CD14-positive monocyte (primary cell): Measurements from ENCODE around the gene SECISBP2. TPM values are rescaled to one million over a fixed set of nuclear protein-coding genes. Genes with fewer than 3 reads are reported as not detected.
A peak's percentile ranks its signal among the peaks of the same experiment; 100 is the strongest.

ENCODE experiments used
- DNase-seq, 3 donors: peaks; one replicate each; pipeline ENCODE4 v3.0.0-alpha.2; 2011 to 2022
- H2AFZ ChIP-seq: 2 replicates; pipeline ENCODE4 v1.6.0; 2012; ENCODE audit warnings: mild to moderate bottlenecking, low read depth, low read length, inconsistent platforms; ENCODE audit not compliant: insufficient read depth, poor library complexity, severe bottlenecking
- H3K27ac ChIP-seq, 2 donors: 1 replicate in 1 of 2; 2 replicates in 1 of 2; pipeline ENCODE4 v1.5.1; 2012 to 2013; ENCODE audit warnings: low read length in 2 of 2, control low read depth in 1 of 2, inconsistent platforms in 1 of 2, low read depth in 1 of 2, mild to moderate bottlenecking in 1 of 2
- H3K27me3 ChIP-seq, 2 donors: one replicate each; pipeline versions ENCODE4 v1.6.0 to v1.6.1; 2011 to 2013; ENCODE audit warnings: low read length in 2 of 2; ENCODE audit not compliant: control insufficient read depth in 2 of 2, insufficient read depth in 2 of 2
- H3K36me3 ChIP-seq, 2 donors: replicated peaks in 1 of 2; 1 replicate in 1 of 2; 2 replicates in 1 of 2; pipeline versions ENCODE4 v1.5.1 to v1.6.1; 2012 to 2013; ENCODE audit warnings: low read length in 2 of 2, control low read depth in 1 of 2, inconsistent platforms in 1 of 2, mild to moderate bottlenecking in 1 of 2; ENCODE audit not compliant: insufficient read depth in 2 of 2, control insufficient read depth in 1 of 2
- H3K4me1 ChIP-seq, 2 donors: 1 replicate in 1 of 2; 2 replicates in 1 of 2; pipeline versions ENCODE4 v1.5.1 to v1.6.1; 2012 to 2013; ENCODE audit warnings: low read length in 2 of 2, control low read depth in 1 of 2, inconsistent platforms in 1 of 2, mild to moderate bottlenecking in 1 of 2, moderate library complexity in 1 of 2; ENCODE audit not compliant: insufficient read depth in 2 of 2, control insufficient read depth in 1 of 2
- H3K4me2 ChIP-seq: replicated peaks from 2 replicates; pipeline ENCODE3; 2012; ENCODE audit warnings: low read length, moderate library complexity, mild to moderate bottlenecking; ENCODE audit not compliant: poor library complexity, severe bottlenecking; ENCODE audit errors: extremely low read depth
- H3K4me3 ChIP-seq, 3 experiments: fragments of 200-600 bp in 1 of 3; sonication (generic) in 1 of 3; replicated peaks in 1 of 3; 1 replicate in 2 of 3; 2 replicates in 1 of 3; pipeline ENCODE4 v1.5.1; 2011 to 2013; ENCODE audit warnings: low read length in 3 of 3, mild to moderate bottlenecking in 3 of 3, control low read depth in 2 of 3, low read depth in 2 of 3, inconsistent platforms in 1 of 3, moderate library complexity in 1 of 3
- H3K79me2 ChIP-seq: 2 replicates; pipeline ENCODE4 v1.6.0; 2012; ENCODE audit warnings: mild to moderate bottlenecking, control low read depth, inconsistent platforms, low read length, moderate library complexity; ENCODE audit not compliant: insufficient read depth
- H3K9ac ChIP-seq: 2 replicates; pipeline ENCODE4 v1.6.0; 2017; ENCODE audit warnings: low read length, mild to moderate bottlenecking; ENCODE audit not compliant: insufficient read depth, poor library complexity, severe bottlenecking
- H3K9me3 ChIP-seq, 2 donors: replicated peaks in 1 of 2; 1 replicate in 1 of 2; 2 replicates in 1 of 2; pipeline versions ENCODE4 v1.5.1 to v1.6.1; 2012 to 2013; ENCODE audit warnings: low read length in 2 of 2, control low read depth in 1 of 2; ENCODE audit not compliant: control insufficient read depth in 1 of 2, insufficient read depth in 1 of 2
- H4K20me1 ChIP-seq: 2 replicates; pipeline ENCODE4 v1.6.0; 2012; ENCODE audit warnings: mild to moderate bottlenecking, low read length, control low read depth, moderate library complexity; ENCODE audit not compliant: insufficient read depth
- H3K27ac Mint-ChIP-seq, 7 donors: one replicate each; pipeline ENCODE4 v1.8.0; 2020; ENCODE audit warnings: mild to moderate bottlenecking in 7 of 7, mixed read lengths in 7 of 7, moderate library complexity in 6 of 7, inconsistent platforms in 2 of 7
- H3K27me3 Mint-ChIP-seq, 3 donors: one replicate each; pipeline ENCODE4 v1.8.0; 2021 to 2022; ENCODE audit warnings: low read depth in 3 of 3, mild to moderate bottlenecking in 3 of 3, mixed read lengths in 3 of 3, moderate library complexity in 3 of 3, inconsistent platforms in 1 of 3
- H3K36me3 Mint-ChIP-seq, 2 donors: one replicate each; pipeline ENCODE4 v1.8.0; 2020; ENCODE audit warnings: mixed read lengths in 2 of 2, inconsistent platforms in 1 of 2, mild to moderate bottlenecking in 1 of 2
- H3K4me1 Mint-ChIP-seq: one replicate; pipeline ENCODE4 v1.8.0; 2020; ENCODE audit warnings: mild to moderate bottlenecking, mixed read lengths
- H3K4me3 Mint-ChIP-seq, 2 donors: one replicate each; pipeline ENCODE4 v1.8.0; 2020; ENCODE audit warnings: mild to moderate bottlenecking in 2 of 2, mixed read lengths in 2 of 2, moderate library complexity in 1 of 2
- H3K9me3 Mint-ChIP-seq, 7 donors: one replicate each; pipeline ENCODE4 v1.8.0; 2020 to 2022; ENCODE audit warnings: mixed read lengths in 7 of 7, mild to moderate bottlenecking in 6 of 7, moderate library complexity in 6 of 7, inconsistent platforms in 2 of 7
- WGBS: methylation state at CpG from one replicate; pipeline ENCODE4 v1.1.5; 2013; ENCODE audit warnings: missing lambda C conversion rate; ENCODE audit not compliant: insufficient coverage; 5-methylcytosine and 5-hydroxymethylcytosine counted together
- intact Hi-C, 2 donors: fragments of 100-400 bp; cut with micrococcal nuclease; formaldehyde crosslinking; loops; one replicate each; pipeline versions ENCODE4 v1.15.0 to v1.15.1; 2023
- polyA plus RNA-seq, 3 donors: library from polyadenylated mRNA; depleted of rRNA in 1 of 3; unstranded in 2 of 3; stranded (reverse) in 1 of 3; fragments of 300-500 nt in 2 of 3; fragments of >200 nt in 1 of 3; fragmentation: Illumina TruSeq in 2 of 3; gene quantifications; 1 replicate in 2 of 3; 2 replicates in 1 of 3; pipeline ENCODE4 v1.2.3, GENCODE V29; 2012 to 2021
- TF ChIP-seq, protein P1 (sequence below): fragments of 200-600 bp; IDR thresholded peaks from one replicate; pipeline ENCODE4 v1.8.0; 2022; ENCODE audit warnings: antibody characterized with exemption, mild to moderate bottlenecking

The SECISBP2 gene
- polyA plus RNA-seq, 3 donors, result 8.6 to 51.4 (median 9.8) TPM

DNA sequence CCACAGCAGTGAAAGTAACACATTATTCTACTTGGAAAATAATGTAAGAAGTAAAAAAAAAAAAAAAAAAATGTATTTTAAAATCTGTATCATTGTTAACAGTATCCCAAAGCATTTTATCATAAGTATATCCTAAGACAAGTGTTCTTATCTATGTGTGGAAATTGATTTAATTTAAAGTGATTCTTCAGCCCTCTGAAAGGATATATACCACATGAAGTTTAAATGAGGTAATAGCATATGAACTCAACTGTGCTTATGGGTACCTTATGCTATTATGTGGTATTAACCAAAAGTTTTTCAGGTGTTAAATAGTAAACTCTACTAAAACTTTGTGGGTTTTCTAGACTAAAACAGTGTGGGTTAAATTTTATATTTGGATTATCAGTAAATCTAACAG, 2.8 kb upstream of the SECISBP2 start:
- no peak overlapping the region for H3K4me3 Mint-ChIP-seq
- Histone ChIP-seq H3K4me1 (peaks cover 33 to 60% of the 10 kb centered on the region in 2 donors), H3K4me3 (no peak overlapping the region), H3K36me3 (peaks cover 3 to 19% of the 10 kb centered on the region in 2 donors), H2AFZ (no peak overlapping the region), H3K27ac (peak overlapping the region in 1 of 2 donors; percentile 76), H3K4me2 (no peak overlapping the region), H3K79me2 (peaks cover 86% of the 10 kb centered on the region), H3K9me3 (no peaks in the 10 kb centered on the region), H4K20me1 (no peaks in the 10 kb centered on the region), H3K9ac (no peak overlapping the region), H3K27me3 (no peaks in the 10 kb centered on the region)
- peak overlapping the region in 1 of 7 donors; percentile 25 for H3K27ac Mint-ChIP-seq
- H3K9me3 Mint-ChIP-seq, result no peaks in the 10 kb centered on the region
- H3K27me3 Mint-ChIP-seq, result no peaks in the 10 kb centered on the region
- H3K4me1 Mint-ChIP-seq, result peaks cover 43% of the 10 kb centered on the region
- no peak for DNase-seq
- H3K36me3 Mint-ChIP-seq, result peaks cover 7 to 9% of the 10 kb centered on the region in 2 donors
- TF ChIP-seq, protein P1, sequence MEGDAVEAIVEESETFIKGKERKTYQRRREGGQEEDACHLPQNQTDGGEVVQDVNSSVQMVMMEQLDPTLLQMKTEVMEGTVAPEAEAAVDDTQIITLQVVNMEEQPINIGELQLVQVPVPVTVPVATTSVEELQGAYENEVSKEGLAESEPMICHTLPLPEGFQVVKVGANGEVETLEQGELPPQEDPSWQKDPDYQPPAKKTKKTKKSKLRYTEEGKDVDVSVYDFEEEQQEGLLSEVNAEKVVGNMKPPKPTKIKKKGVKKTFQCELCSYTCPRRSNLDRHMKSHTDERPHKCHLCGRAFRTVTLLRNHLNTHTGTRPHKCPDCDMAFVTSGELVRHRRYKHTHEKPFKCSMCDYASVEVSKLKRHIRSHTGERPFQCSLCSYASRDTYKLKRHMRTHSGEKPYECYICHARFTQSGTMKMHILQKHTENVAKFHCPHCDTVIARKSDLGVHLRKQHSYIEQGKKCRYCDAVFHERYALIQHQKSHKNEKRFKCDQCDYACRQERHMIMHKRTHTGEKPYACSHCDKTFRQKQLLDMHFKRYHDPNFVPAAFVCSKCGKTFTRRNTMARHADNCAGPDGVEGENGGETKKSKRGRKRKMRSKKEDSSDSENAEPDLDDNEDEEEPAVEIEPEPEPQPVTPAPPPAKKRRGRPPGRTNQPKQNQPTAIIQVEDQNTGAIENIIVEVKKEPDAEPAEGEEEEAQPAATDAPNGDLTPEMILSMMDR, result no peak
- intact Hi-C loops, result loop anchor here (5.0 to 10.0 kb wide), 4 partner anchors 67 to 232 kb away; no protein-coding TSS in a partner anchor

DNA sequence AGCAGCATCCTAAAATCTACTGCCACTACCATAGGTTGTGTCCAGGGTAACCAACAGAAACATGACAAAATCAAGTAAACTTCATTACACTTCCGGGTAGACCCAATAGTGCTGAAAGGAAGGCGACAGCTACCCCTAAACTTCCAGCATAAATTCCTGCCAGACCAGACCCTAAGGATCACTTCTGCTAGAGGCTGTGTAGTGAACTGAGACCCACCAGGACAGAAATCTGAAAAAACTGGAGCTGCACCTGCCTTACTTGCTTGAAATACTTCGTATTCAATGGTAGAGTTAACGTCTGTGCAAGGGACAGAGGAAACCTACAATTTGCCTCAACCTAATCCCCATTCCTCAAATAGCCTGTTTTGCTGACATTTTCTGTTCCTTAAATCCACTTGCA, 1.0 kb upstream of the SECISBP2 start:
- H3K9me3 Mint-ChIP-seq, result no peaks in the 10 kb centered on the region
- H3K36me3 Mint-ChIP-seq, result peaks cover 19 to 20% of the 10 kb centered on the region in 2 donors
- Histone ChIP-seq H3K9ac (peak overlapping the region; percentile 96), H3K27ac (peak overlapping the region in 1 of 2 donors; percentile 96), H3K27me3 (no peaks in the 10 kb centered on the region), H3K4me1 (peaks cover 33 to 52% of the 10 kb centered on the region in 2 donors), H3K4me2 (peak overlapping the region; percentile 70), H3K79me2 (peaks cover 90% of the 10 kb centered on the region), H2AFZ (no peak overlapping the region), H3K4me3 (peak overlapping the region in 1 of 3 experiments; percentile 76), H4K20me1 (peaks cover 5% of the 10 kb centered on the region), H3K36me3 (peaks cover 3 to 26% of the 10 kb centered on the region in 2 donors), H3K9me3 (no peaks in the 10 kb centered on the region)
- DNase-seq, result no peak
- peak overlapping the region; percentile 97 to 98 (median 98) for H3K27ac Mint-ChIP-seq
- H3K4me1 Mint-ChIP-seq, result peaks cover 53% of the 10 kb centered on the region
- WGBS, result 100% methylated on average over 1 of the region's 4 CpGs
- peak overlapping the region; percentile 2 to 86 for H3K4me3 Mint-ChIP-seq
- TF ChIP-seq, protein P1, result no peak
- H3K27me3 Mint-ChIP-seq, result no peaks in the 10 kb centered on the region
- intact Hi-C loops, result loop anchor here (5.0 to 10.0 kb wide), 4 partner anchors 65 to 230 kb away; no protein-coding TSS in a partner anchor
